GM12873 (cell line): ENCODE results near the gene RAVER2.

Experiments
- TF ChIP-seq, protein P1 (sequence below): IDR thresholded peaks from 2 replicates; pipeline ENCODE4 v1.5.1; 2012; ENCODE audit warnings: low read depth, mild to moderate bottlenecking, moderate library complexity, low read length, control low read depth; ENCODE audit not compliant: insufficient read depth; ENCODE audit errors: missing control alignments

The RAVER2 gene, protein sequence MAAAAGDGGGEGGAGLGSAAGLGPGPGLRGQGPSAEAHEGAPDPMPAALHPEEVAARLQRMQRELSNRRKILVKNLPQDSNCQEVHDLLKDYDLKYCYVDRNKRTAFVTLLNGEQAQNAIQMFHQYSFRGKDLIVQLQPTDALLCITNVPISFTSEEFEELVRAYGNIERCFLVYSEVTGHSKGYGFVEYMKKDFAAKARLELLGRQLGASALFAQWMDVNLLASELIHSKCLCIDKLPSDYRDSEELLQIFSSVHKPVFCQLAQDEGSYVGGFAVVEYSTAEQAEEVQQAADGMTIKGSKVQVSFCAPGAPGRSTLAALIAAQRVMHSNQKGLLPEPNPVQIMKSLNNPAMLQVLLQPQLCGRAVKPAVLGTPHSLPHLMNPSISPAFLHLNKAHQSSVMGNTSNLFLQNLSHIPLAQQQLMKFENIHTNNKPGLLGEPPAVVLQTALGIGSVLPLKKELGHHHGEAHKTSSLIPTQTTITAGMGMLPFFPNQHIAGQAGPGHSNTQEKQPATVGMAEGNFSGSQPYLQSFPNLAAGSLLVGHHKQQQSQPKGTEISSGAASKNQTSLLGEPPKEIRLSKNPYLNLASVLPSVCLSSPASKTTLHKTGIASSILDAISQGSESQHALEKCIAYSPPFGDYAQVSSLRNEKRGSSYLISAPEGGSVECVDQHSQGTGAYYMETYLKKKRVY

DNA sequence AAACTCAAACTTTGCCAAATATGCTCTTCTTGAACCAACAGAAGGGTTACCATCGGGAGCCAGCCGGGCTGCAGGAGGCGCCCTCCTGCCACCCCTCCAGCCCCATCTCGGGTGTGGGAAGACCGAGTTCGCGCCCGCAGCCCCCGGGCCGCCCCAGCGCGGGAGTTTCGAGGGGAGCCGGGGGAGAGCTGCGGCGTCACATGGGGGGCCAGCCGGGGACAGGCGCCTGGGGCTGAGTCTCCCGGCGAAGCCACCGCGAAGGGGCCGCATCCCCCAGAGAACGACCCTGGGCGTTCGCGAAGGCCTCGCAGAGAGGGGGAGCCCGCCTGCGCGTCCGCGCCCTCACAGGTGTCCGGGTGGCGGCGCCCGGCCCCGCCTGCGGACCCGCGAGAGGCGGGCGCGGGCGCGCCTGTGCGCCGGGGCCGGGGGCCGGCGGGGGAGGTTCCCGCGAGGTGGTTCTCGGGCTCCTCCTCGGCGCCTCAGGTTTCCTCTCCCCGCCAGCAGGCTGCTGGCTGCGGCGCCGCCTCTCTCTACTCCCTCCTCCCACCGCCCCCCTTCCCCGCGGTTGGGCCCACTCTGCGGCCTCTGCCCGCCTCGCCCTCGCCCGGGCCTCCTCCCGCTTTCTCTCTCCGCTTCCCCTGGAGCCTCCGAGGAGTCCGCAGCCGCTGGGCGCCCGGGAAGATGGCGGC, at the start of gene RAVER2:
TSS of gene RAVER2 (plus strand) at position 584 of the 689 bp plus-strand sequence. CDS start at position 682, 98 bp downstream.
- TF ChIP-seq, protein P1, sequence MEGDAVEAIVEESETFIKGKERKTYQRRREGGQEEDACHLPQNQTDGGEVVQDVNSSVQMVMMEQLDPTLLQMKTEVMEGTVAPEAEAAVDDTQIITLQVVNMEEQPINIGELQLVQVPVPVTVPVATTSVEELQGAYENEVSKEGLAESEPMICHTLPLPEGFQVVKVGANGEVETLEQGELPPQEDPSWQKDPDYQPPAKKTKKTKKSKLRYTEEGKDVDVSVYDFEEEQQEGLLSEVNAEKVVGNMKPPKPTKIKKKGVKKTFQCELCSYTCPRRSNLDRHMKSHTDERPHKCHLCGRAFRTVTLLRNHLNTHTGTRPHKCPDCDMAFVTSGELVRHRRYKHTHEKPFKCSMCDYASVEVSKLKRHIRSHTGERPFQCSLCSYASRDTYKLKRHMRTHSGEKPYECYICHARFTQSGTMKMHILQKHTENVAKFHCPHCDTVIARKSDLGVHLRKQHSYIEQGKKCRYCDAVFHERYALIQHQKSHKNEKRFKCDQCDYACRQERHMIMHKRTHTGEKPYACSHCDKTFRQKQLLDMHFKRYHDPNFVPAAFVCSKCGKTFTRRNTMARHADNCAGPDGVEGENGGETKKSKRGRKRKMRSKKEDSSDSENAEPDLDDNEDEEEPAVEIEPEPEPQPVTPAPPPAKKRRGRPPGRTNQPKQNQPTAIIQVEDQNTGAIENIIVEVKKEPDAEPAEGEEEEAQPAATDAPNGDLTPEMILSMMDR, result peak; percentile 24

DNA sequence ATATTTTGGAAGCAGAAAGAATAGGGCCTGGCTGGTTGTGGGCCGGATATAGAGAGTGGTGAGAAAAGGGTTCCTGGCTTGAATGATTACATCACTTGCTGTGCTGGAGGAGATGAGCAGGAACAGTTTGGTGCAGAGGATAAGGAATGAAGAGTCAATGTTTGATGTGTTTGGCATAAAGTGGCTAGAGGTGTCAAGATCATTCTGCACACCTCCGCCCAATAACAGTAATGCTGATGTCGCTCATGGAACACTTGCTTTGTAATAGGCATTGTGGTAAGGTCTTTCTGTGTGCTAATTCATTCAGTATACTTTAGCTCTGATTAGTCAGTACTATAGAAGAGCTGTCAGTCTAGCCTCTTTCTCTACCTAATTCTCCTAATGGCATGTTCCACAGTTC, 48.0 kb upstream of the RAVER2 start:
- TF ChIP-seq, protein P1, result no peak

DNA sequence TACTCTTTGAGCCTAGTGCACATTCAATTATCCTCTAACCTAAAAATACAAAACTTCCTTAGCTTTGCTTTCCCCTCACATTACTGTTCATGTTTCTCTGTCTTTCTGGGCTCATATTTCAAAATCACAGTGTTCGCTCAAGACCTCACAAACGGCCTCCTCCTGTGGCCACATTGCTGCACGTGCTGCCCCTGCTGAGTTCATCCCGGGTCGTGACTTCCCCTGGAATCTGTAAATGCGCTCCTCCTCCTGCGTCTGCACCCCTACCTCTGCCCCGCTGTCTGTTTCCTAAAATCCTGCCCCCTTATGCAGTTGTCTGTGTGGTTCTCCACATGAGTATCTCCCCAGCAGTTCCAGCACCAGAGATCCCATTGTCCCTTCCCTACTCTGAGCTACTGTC, 45.5 kb upstream of the RAVER2 start:
- TF ChIP-seq, protein P1, result no peak

DNA sequence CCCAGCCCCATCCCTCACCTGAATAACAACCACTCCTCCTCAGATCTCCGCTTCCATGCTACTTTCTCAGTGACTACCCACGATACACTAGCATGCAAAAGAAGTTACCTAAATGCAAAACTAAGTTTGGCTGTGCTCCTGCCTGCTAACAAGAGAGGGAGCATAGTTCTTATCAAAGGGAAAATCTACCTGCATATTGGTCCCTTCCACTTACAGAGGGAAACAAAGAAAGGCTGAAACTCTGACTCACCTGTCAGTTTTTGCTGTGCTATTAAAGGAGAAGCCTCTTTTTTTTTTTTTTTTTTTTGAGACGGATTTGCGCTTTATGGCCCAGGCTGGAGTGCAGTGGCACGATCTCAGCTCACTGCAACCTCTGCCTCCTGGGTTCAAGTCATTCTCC, 43.8 kb upstream of the RAVER2 start:
- TF ChIP-seq, protein P1, result no peak

DNA sequence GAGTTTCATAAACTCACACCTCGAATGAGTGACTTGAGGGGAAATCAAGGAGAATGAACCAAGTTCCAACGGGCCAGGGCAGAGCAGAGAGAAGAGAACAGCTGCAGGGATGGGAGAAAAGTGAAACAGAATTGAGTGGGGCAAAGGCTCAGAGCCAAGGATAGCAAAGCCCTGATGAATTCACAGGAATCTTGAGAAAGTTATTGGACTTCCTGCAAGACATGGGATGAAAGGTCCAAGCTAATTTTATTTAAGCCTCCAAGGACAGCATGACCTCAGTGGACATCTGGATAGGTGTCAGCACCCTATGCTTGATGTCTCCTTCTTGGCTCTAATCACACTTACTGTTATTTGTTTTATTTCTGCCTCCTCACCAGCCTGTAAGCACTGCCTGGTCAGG, 43.0 kb upstream of the RAVER2 start:
- TF ChIP-seq, protein P1, result no peak

DNA sequence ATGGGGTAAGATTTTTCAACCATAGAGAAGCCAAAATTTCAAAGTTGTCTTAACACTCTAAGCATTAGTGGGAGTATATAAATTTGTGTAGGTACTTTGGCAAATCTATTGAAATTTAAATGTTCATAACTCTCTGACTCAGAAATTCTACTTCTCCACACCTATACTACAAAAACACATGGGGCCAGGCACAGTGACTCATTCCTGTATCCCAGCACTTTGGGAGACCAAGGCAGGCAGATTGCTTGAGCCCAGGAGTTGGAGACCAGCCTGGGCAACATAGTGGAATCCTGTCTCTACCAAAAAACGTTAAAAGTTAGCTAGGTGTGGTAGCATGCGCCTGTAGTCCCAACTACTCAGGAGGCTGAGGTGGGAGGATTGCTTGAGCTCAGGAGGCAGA, 41.3 kb upstream of the RAVER2 start:
- TF ChIP-seq, protein P1, result no peak

DNA sequence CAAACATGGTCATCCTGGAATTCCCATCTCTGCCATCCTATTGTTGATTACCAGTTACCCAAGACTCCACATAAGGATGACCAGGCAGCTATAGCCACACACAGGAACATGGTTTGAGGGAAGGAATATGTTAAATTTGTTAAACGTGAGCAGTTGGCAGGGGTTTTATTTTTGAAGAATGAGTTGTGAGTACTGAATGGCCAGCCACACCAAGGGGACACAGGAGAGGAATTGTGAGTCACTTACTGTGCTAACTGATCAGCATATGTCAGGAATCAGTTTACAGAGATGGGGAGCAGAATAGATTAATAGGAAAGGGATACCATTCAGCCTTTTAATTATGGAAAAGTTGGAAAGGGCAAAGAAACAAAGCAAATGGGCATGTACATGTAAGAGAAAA, 39.3 kb upstream of the RAVER2 start:
- TF ChIP-seq, protein P1, result no peak
